Measurements from ENCODE around the gene TXNL4A.

TXNL4A gene

DNA sequence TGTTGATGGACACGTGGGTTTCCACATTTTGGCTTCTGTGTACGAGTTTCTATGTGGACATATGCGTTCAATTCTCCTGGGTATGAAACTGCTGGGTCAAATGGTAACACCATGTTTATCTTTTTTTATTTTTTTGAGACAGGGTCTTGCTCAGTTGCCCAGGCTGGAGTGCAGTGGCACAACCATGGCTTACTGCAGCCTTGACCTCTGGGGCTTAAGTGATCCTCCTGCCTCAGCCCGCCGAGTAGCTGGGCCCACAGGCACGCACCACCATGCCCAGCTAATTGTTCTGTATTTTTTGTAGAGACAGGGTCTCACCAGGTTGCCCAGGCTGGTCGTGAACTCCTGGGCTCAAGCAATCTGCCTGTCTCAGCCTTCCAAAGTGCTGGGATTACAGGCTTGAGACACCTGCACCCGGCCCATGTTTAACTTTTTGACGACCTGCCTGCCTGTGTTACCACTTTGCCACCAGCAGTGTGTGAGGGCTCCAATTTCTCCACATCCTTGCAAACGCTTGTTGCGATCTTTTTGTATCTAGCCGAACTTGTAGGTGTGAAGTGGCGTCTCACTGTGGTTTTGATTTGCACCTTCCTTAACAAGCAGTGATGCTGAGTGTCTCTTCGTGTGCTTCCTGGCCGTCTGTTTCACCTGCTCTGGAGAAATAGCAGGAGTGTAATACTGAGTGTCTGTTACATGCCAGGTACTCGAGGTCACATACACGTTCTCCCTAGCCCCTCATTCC, 17.0 kb downstream of the TXNL4A start:
- no peak overlapping the region for H3K4me3 ChIP-seq
- intact Hi-C loops (cut with DNase I; ENCODE audit: low total_unique reads): no loop called here
- H3K9me3 ChIP-seq: no peaks in the 10 kb centered on the region
- peaks cover 20 to 80% (median 51%) of the 10 kb centered on the region in 3 donors for H3K36me3 ChIP-seq
- TF ChIP-seq, protein P1, sequence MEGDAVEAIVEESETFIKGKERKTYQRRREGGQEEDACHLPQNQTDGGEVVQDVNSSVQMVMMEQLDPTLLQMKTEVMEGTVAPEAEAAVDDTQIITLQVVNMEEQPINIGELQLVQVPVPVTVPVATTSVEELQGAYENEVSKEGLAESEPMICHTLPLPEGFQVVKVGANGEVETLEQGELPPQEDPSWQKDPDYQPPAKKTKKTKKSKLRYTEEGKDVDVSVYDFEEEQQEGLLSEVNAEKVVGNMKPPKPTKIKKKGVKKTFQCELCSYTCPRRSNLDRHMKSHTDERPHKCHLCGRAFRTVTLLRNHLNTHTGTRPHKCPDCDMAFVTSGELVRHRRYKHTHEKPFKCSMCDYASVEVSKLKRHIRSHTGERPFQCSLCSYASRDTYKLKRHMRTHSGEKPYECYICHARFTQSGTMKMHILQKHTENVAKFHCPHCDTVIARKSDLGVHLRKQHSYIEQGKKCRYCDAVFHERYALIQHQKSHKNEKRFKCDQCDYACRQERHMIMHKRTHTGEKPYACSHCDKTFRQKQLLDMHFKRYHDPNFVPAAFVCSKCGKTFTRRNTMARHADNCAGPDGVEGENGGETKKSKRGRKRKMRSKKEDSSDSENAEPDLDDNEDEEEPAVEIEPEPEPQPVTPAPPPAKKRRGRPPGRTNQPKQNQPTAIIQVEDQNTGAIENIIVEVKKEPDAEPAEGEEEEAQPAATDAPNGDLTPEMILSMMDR (IDR thresholded peaks at IDR 0.05): no peak
- H3K27ac ChIP-seq: no peak overlapping the region
- DNase-seq: peak in 1 of 2 donors; percentile 21
- no peaks in the 10 kb centered on the region for H3K4me1 ChIP-seq
- H3K27me3 ChIP-seq: no peaks in the 10 kb centered on the region

DNA sequence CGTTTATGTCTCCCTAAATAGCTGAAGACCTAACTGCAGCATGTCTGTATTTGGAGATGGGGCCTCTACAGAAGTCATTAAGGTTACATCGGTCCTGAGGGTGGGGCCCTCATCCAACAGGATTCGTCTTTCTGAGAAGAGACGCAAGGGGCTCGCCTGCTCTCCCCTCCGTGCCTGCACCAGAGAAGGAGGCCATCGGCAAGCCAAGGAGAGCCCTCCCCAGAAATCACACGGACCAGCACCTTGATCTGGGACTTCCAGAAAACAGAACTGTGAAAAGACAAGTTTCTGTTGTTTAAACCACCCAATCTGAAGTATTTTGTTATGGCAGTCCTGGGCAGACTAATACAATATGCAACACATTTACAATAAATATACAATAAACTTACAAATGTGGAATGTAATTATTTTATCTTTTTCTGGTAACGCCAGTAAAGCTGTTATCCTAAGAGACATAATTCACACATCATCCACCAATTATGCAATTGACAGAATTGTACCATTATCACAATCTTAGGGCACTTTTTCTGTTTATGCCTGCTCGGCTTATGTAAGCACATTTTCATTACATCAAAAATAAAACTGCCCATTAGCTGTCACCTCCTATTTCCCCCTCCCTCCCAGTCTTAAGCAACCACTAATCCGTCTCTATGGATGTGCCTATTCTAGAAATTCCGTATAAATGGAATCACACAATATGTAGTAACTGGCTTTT, 17.8 kb downstream of the TXNL4A start:
- Histone ChIP-seq H3K36me3 (peaks cover 20 to 73% (median 47%) of the 10 kb centered on the region in 3 donors), H3K4me3 (no peak overlapping the region), H3K4me1 (peaks cover 0 to 1% (median under 1%) of the 10 kb centered on the region in 4 donors), H3K9me3 (no peaks in the 10 kb centered on the region), H3K27ac (no peak overlapping the region), H3K27me3 (no peaks in the 10 kb centered on the region)
- peak in 1 of 2 donors; percentile 38 for DNase-seq
- TF ChIP-seq, protein P1 (IDR thresholded peaks at IDR 0.05): no peak
- intact Hi-C loops (cut with DNase I; ENCODE audit: low total_unique reads): no loop called here

- Histone ChIP-seq H3K4me1 (peaks cover 0 to 24% (median 14%) of the 10 kb centered on the region in 4 donors), H3K36me3 (peaks cover 0 to 20% (median 1%) of the 10 kb centered on the region in 3 donors), H3K9me3 (no peaks in the 10 kb centered on the region), H3K27me3 (peaks cover 0 to 23% of the 10 kb centered on the region in 2 donors), H3K27ac (peak overlapping the region in 1 of 2 donors; percentile 40), H3K4me3 (peak overlapping the region; percentile 50 to 57)
- DNase-seq: no peak
- TF ChIP-seq, protein P1 (IDR thresholded peaks at IDR 0.05): no peak
- intact Hi-C loops (cut with DNase I; ENCODE audit: low total_unique reads): no loop called here
Observed at GRCh38 chr18:79965119-79965902, 23.1 kb downstream of the TXNL4A start.

GRCh38 chr18:79964330-79965118, 23.8 kb downstream of the TXNL4A start, which contains the start of gene HSBP1L1:
Gene HSBP1L1, plus strand, starts transcription at chr18:79964643. Its CDS starts 93 bp downstream, at chr18:79964736.
- H3K9me3 ChIP-seq: no peaks in the 10 kb centered on the region
- peak within 1 kb of the TSS in 1 of 2 donors; percentile 40 for H3K27ac ChIP-seq
- intact Hi-C loops (cut with DNase I; ENCODE audit: low total_unique reads): no loop called here
- peaks cover 0 to 24% (median 14%) of the 10 kb centered on the region in 4 donors for H3K4me1 ChIP-seq
- peak within 1 kb of the TSS; percentile 50 to 57 for H3K4me3 ChIP-seq
- H3K36me3 ChIP-seq: peaks cover 0 to 13% (median 0%) of the 10 kb centered on the region in 3 donors
- DNase-seq: no peak
- TF ChIP-seq, protein P1 (IDR thresholded peaks at IDR 0.05): peak; percentile 14 to 17
- H3K27me3 ChIP-seq: peaks cover 0 to 23% of the 10 kb centered on the region in 2 donors
